GM19468 (cell line): ENCODE measurements around the gene CPEB4.

Source experiments
- ATAC-seq: cut with Tn5 transposase; IDR thresholded peaks from one replicate; pipeline ENCODE4 v1.9.1; 2021; ENCODE audit warnings: mild to moderate bottlenecking, moderate library complexity, moderate number of reproducible peaks; ENCODE audit not compliant: unreplicated experiment; ENCODE audit errors: extremely low read depth

CPEB4 gene

DNA sequence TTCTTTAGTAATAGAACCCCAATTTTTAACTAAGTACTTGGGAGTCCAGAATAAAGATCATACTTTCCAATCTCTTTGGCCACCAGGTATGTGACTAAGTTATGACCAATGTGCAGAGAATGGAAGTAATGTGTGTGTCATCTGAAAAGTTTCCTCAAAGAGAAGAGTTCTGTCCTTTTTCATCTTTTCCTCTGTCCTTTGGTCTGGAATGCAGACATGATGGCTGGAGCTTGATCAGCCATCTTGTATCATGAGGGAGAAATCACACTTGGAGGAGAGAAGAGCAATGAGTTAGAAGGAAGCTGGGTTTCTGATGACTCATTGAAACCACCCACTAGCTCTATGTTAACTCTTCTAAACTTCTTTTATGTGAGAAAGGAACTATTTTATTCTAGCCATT is 5.5 kb upstream of the CPEB4 start:
- no peak for ATAC-seq

DNA sequence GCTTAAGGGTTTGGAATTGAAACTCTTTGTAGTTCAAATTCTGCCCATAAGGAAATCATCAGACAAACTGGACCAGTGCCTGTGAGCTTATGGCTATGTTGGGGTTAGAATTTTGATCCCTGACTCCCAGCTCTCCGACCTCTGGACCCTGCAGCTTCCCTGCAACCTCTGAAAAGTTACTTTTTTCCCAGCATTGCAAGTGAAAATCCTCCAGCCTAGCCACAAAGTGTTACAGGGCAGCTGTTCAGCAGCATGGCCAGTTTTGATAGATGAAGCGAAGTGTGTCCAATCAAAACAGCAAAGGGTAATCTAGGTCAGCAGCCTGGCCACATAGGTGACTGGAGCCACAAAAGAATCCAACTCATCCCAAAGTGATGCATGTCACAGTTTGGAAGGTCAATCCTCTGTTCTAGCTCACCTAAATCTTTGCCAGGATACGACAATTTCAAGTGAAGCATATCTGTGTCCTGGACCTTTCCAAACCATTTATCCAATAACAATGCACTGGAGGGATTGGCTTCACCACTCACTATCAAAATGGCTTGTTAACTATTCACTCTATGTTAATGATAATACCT is 4.7 kb upstream of the CPEB4 start:
- ATAC-seq: no peak

DNA sequence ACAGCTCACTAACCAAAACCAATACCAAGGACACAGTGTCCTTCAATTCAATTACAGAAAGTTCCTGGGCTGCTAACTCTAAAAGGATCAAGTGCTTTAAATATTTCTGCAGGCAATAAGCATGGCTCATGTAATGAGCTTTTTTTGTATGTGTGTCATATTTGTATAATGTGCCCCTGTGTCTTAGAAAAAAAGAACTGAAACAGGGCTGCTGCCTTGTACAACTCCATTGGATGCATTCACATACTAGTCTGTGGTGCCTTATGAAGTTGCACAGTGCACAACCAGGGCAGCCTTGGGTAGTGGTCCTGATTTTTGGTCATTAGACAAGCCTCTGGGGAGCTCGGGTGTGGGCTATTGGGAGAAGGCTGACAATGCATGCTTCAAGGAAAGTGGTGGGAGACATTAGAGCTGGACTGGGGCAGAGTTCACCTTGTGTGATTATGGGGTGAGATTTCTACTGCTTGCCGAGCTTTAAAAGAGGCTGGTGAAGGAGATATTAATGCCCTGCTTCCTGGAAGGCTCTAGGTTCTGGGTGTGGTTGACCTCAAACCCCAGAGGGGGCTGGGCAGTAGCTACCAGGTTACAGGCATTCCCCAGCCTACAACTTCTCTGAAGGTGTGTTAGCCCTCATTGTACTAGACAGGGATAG is 3.6 kb upstream of the CPEB4 start:
- no peak for ATAC-seq

DNA sequence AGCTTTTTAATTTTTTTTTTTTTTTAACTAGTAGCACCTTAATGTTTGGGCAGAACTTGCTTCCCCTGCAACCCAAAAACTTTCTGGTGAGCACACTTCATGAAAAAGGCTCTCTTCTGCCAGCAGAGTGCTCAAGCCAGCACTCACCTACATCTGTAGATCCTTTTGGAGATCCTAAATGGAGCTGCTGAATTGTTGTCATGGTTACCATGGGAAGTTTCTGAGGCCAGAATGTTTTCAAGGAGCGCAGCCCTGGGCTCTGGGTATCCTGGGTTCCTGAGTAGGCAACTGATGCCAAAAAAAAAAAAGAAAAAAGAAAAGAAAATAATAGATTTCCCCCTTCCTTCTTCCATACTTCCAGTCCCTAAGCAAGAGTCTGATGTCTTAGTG is 3.1 kb upstream of the CPEB4 start:
- ATAC-seq: no peak

DNA sequence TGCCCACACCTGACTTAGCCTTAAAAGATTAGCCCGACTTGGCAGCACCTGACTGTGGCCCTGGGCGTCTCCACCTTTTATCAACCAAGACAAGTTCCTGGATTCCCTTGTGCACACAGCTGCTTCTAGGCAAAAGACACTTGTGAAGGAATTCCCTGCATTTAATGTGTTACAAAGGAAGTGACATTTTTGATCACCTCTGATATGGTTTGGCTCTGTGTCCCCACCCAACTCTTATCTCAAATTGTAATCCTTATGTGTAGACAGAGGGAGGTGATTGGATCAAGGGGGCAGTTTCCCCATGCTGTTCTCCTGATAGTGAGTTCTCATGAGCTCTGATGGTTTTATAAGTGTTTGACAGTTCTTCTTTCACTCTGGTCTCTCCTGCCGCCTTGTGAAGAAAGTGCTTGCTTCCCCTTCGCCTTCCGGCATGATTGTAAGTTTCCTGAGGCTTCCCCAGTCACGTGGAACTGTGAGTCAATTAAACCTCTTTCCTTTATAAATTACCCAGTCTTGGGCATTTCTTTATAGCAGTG is 2.6 kb upstream of the CPEB4 start:
- ATAC-seq: no peak

DNA sequence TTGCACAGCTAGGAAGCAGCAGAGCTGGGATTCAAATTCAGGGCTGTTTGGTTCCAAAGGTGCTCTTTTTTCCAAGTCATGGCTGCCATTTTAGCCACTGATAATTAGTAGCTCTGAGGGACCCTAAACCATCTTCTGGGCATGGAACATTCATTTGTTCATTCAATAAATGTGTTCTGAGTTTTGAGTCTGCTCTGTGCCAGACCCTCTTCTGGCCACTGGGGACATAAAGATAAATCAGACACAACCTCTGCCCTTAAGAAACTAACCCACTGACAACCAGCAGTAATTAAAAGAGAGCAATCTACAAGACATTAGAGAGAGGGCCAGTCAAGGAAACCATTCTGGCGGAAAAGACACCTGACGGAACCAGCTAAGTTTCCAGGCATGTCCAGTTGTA is 2.0 kb upstream of the CPEB4 start:
- ATAC-seq: no peak

DNA sequence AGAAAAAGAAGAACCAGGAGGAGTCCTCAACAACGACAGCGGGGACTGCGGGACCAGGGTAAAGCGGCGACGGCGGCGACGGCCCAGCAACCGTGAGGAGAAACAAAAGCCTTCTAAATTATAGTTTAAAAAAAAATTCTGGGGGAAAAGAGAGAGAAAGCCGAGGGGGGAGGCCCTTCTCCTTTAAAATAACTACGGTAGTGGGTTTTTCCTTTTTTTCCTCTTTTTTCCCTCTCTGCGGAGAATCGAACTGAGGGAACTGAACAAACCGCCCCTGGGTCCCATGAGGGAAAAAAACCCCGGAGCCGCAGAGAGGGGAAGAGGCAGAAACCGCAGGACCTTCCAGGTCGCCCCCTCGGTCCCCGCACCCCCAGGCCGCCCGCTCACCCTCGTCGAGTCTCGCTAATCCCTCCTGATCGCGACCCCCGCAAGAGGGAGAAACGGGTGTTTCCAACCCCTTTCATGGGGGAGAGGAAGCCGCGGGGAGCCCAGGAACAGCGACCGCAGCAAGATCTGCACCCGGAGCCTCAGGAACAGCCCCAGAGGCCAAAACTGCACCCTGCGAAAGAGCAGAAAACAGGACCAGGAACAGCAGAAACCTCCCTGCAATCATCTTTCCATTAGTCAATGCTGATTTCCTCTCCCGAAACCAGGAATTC is 453 bp downstream of the CPEB4 start:
- no peak for ATAC-seq

DNA sequence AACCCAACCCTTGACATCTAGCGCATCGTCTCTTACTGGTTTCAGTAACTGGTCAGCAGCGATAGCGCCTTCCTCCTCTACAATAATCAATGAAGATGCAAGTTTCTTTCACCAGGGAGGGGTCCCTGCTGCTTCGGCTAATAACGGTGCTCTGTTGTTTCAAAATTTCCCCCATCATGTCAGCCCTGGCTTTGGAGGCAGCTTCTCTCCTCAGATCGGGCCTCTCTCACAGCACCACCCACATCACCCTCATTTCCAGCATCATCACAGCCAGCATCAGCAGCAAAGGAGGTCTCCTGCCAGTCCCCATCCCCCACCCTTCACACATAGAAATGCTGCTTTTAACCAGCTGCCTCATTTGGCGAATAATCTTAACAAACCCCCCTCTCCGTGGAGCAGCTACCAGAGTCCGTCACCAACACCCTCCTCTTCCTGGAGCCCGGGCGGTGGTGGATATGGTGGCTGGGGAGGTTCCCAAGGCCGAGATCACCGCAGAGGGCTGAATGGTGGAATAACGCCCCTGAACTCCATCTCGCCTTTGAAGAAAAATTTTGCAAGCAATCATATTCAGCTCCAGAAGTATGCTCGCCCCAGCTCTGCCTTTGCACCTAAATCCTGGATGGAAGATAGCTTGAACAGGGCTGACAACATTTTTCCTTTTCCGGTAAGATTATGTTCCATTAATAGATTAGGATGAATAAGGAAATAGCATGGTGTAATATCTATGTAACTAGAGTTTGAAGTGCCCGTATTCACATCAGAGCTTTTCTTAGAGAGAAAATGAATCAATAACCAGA is 2.2 kb downstream of the CPEB4 start:
- ATAC-seq: no peak

DNA sequence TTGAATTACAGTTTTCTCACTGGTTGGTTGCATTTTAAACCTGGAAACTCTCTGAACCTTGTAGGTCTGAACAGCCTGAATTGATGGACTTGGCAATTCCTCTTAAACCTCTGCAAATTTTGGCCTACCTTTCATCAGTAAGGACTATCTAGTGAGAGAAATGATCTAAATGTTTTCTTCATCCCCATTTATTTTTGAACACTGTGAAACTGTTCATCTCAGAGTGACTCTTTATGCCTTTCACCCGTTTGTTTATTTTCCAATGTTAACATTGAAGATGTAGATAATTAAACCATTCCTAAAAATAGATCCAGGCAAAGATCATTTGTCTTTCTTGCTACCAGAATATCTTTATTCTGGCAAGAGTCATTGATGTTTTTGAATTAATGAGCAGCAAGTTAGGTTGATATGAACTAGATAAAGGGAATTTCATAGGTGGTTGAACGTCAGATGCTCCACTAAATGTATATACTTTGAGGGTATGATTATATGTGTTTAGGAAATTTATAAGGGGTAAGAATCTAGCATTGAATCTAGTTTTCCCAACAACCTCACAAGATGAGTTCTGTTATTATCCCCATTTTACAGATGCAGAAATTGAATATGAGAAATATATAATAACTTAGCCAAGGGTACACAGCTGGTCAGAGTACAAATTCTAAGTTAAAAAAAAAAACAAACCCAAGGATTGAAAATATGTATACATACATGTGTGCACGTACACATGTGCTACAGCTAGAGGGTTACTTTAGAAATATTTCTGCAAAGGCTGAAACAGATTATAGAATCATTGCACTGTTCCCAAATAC is 3.4 kb downstream of the CPEB4 start:
- ATAC-seq: no peak

DNA sequence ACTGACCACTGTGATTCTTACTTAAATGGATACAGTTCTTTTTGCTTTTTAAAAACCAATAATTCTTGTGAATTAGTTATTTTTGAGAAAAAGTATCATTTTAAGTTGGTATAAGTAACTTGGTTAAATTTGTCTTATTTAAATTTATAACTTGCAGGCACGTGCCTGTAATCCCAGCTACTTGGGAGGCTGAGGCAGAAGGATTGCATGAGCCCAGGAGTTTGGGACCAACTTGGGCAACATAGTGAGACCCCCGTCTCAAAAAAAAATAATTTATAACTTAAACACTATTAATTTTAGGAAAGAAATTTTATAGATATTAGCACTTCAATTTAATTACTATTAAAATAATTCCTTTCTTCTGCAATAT is 5.0 kb downstream of the CPEB4 start:
- ATAC-seq: no peak

DNA sequence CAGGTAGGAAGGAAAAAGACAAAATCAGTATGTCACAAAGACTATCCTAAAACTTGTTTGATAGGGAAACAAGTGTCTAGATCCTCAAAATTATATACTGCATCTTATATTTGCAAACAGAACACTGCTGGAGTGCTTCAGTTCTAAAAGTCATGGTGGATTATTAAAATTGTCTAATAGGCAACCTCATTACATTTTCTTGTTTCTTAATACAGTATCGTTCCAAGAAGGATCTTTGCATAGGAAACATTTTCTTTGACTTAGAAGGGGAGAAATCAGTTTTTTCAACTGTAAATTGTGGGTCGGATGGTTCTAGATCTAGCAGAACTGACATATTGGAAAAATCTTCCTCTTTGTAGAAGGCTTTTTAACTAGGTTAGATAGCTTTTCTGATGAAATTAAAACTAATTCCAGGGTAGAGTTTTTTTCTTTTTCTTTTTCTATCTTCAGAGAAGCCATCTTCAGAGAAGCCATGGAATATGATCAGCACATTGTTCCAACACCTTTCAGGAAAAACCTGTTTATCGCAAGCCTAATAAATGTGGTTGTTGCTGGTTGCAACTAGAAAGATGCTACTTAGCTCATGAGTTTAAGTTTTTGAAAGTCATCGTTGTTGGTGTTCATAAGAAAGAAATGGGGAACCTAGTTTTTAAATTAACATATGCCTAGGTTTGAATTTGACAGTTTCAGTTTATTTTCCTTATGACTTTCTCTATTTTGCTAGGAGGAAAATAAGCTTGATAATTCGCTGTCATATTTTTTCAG is 7.4 kb downstream of the CPEB4 start:
- ATAC-seq: no peak

DNA sequence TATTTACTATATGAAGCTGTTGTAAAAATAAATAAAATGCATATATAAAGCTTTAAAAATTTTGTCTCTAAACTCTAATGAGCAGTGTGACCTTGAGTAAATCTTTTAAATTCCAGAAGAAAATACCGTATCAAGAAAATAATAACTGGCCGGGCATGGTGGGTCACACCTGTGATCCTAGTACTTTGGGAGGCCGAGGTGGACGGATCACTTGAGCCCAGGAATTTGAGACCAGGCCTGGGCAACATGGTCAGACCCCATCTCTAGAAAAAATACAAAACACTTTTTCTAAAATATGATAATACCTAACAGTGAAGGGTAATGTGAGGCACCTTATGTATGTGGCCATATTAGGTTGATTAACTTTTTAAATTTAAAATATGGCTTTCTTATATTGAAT is 8.5 kb downstream of the CPEB4 start:
- no peak for ATAC-seq

DNA sequence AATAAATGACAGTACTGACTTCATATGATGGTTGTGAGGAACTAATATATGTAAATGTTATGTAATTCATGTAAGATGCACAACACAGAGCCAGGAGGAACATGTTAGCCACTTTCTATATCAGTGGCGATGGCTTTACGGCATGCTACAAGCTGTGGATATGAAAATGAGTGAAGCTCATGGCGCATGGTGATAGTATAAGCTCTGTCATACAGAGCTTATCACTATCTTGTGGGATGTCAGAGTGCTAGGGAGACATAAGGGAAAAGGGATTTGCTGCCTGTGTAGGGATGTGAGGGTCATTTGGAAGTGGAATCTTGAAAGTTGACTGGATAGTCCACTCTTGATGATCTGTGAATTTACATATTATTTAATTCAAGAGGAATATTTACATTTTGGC is 13.6 kb downstream of the CPEB4 start:
- no peak for ATAC-seq

DNA sequence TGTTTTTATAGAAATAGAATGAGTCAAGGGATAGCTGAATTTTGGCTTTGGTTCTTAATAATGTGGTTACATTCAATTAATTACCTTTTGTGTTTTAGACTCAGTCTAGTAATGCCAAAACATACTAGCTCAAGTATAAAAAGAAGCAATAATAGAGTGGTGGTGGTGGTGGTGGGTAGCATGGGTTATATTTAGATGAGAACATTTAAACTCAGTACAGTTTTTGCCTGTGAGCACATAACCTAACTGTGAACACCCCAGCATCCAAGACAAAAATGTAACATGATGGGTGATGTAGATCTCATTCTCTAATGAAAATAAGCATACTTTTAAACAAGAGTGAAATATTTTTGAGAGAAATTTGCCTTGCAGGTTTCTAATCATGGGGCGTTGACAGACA is 14.2 kb downstream of the CPEB4 start:
- ATAC-seq: no peak

DNA sequence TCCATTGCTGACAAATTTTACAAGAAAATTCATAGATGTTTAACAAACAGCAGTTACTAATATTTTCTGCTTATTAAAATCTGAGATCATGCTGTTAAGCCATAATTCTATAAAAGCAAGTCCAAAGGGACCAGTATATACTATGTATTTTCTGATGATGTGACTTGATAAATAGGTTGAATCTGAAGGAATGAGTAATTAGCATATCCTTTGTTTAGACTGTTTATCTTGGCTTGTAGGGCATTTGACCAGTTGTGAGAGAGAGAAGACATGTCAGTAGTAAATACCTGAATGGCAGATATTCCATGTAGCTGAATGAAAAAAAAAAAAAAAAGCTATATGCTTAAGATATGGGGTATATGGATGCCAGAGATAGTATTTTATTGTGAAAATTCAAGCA is 14.6 kb downstream of the CPEB4 start:
- ATAC-seq: no peak

DNA sequence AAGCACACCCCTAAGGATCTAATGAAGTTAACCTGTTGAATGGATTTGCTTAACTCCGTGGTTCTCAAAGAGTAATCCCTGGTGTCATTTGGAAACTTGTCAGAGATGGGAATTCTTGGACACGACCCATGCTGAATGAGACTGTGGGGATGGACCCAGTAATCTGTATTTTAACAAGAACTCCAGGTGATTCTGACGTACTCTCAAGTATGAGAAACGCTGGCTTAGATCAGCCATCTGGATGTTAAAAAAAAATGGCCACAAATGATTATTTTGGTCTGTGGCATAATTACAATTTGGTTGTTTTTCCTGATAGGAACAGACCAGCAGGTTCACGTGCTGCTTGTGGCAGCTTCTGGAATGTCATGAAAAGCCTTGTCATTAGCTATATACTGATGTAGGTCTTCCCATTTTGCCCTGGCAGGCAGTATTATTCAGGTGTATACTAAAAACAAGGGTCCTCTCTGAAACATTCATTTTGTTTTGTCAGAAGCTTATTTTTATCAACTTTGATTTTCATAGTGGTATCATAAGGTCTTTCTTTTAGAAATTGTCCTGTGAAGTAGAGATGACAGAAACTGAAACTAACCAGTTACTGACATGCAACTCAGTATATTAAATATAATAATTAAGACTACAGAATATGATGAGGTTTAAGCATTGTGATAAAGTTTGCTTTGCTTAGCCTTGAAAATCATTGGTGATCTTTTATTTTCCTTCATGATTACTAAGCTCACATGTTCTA is 15.4 kb downstream of the CPEB4 start:
- ATAC-seq: no peak

DNA sequence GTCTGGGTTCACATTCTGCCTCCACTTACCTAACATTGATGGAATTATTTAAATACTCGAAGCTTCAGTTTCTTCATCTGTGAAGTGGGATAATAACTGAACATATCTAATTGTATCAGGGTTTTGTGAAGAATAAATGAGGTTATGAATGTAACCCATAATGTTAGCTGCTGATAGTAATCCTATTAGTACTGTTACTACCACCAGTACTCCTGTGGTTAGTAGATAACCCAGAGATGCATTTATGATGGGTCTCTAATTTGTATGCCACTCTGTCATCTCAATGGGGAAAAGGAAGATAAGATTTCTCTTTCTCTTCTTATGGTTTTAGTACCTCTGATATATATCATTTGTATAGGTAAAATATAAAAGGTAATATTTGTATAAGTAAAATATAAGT is 16.0 kb downstream of the CPEB4 start:
- ATAC-seq: no peak

DNA sequence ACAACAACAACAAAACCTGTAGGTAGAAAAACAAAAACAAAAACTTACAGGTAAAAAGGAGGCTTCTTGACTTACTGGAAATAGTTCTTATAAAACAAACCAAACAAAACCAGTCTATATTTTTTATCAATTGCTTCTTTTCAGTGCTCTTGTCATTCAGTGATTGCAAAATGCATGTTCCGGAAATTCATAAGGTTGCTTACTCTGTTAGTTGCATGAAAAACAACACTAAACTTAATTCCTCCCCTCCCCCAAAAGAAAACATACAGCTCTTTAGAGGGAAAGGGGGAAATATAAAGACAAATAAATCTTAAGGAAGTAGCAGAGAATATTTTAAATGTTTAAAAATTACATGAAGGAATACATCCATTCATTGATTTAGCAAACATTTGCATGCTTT is 19.1 kb downstream of the CPEB4 start:
- ATAC-seq: no peak
